ENCODE measurements around the gene TAF1.
A peak's percentile ranks its signal among the peaks of the same experiment; 100 is the strongest.
"Not testable (repeated sequence)": the region's sequence is repeated elsewhere in the genome, so short reads cannot be mapped to it uniquely, and the experiment has no call there.

TAF1 gene

GRCh38 chrX:71364221-71364620, 1.9 kb upstream of the TAF1 start:
- no peak for TF ChIP-seq CTCF (IDR thresholded peaks at IDR 0.05; ENCODE audit: insufficient read depth, low read length, missing control alignments)
- H3K4me3 ChIP-seq (ENCODE audit: low read depth, low read length) = no peak overlapping the region
- POLR2A ChIA-PET = no interaction called here
- no peak for DNase-seq (ENCODE audit: low read depth, low spot score)
- CTCF ChIA-PET = no interaction called here

- DNase-seq (ENCODE audit: low read depth, low spot score) = no peak
- CTCF ChIA-PET = no interaction called here
Observed at GRCh38 chrX:71365356-71365874, 742 bp upstream of the TAF1 start.

GRCh38 chrX:71366674-71367256, 608 bp downstream of the TAF1 start:
- TF ChIP-seq CTCF (IDR thresholded peaks at IDR 0.05; ENCODE audit: insufficient read depth, low read length, missing control alignments) = no peak
- peak overlapping the region; percentile 79 for H3K4me3 ChIP-seq (ENCODE audit: low read depth, low read length)
- POLR2A ChIA-PET = interaction anchor here (0.6 to 1.2 kb wide), 2 partner anchors 30 to 112 kb away, joined by 4 to 7 read pairs; no protein-coding TSS in a partner anchor
- CTCF ChIA-PET = no interaction called here
- no peak for DNase-seq (ENCODE audit: low read depth, low spot score)

More at GRCh38 chrX:71365356-71365874, 742 bp upstream of the TAF1 start:
- POLR2A ChIA-PET = interaction anchor here (0.6 to 1.2 kb wide), 7 partner anchors 18 to 944 kb away, joined by 3 to 7 read pairs (median 3); partner anchors contain the start of genes NONO and ZMYM3
- peak overlapping the region; percentile 62 for H3K4me3 ChIP-seq (ENCODE audit: low read depth, low read length)
- no peak for TF ChIP-seq CTCF (IDR thresholded peaks at IDR 0.05; ENCODE audit: insufficient read depth, low read length, missing control alignments)

- CTCF ChIA-PET = no interaction called here
- H3K4me3 ChIP-seq (ENCODE audit: low read depth, low read length) = peak overlapping the region; percentile 79
- TF ChIP-seq CTCF (IDR thresholded peaks at IDR 0.05; ENCODE audit: insufficient read depth, low read length, missing control alignments) = no peak
- no peak for DNase-seq (ENCODE audit: low read depth, low spot score)
- POLR2A ChIA-PET = no interaction called here
Observed at GRCh38 chrX:71367396-71367795, 1.2 kb downstream of the TAF1 start.

- TF ChIP-seq CTCF (IDR thresholded peaks at IDR 0.05; ENCODE audit: insufficient read depth, low read length, missing control alignments) = no peak
- CTCF ChIA-PET = no interaction called here
- no peak overlapping the region for H3K4me3 ChIP-seq (ENCODE audit: low read depth, low read length)
- no peak for DNase-seq (ENCODE audit: low read depth, low spot score)
- POLR2A ChIA-PET = no interaction called here
Observed at GRCh38 chrX:71372388-71372787, 6.2 kb downstream of the TAF1 start.

GRCh38 chrX:71378732-71379131, 12.6 kb downstream of the TAF1 start:
- CTCF ChIA-PET = no interaction called here
- DNase-seq (ENCODE audit: low read depth, low spot score) = no peak
- H3K4me3 ChIP-seq (ENCODE audit: low read depth, low read length) = no peak overlapping the region
- POLR2A ChIA-PET = no interaction called here
- TF ChIP-seq CTCF (IDR thresholded peaks at IDR 0.05; ENCODE audit: insufficient read depth, low read length, missing control alignments) = no peak

- CTCF ChIA-PET; POLR2A ChIA-PET; H3K4me3 ChIP-seq (ENCODE audit: low read depth, low read length); DNase-seq (ENCODE audit: low read depth, low spot score): not testable (repeated sequence)
Observed at GRCh38 chrX:71391725-71392124, 25.6 kb downstream of the TAF1 start.
